Skeletal muscle satellite cell (primary cell): ENCODE measurements around the gene FREM2. TPM values are rescaled to one million over a fixed set of nuclear protein-coding genes. Genes with fewer than 3 reads are reported as not detected.

ENCODE experiments used
- H3K27me3 ChIP-seq: 2 replicates; pipeline ENCODE4 v1.7.0; 2013; ENCODE audit warnings: low read length; ENCODE audit not compliant: control insufficient read depth, insufficient read depth
- H3K36me3 ChIP-seq: 2 replicates; pipeline ENCODE4 v1.7.0; 2013; ENCODE audit warnings: mild to moderate bottlenecking, control low read depth, low read length; ENCODE audit not compliant: insufficient read depth
- H3K4me1 ChIP-seq: 2 replicates; pipeline ENCODE4 v1.7.0; 2013; ENCODE audit warnings: low read length; ENCODE audit not compliant: control insufficient read depth, insufficient read depth
- H3K4me2 ChIP-seq: 2 replicates; pipeline ENCODE4 v1.7.0; 2013; ENCODE audit warnings: mild to moderate bottlenecking, low read length
- H3K4me3 ChIP-seq: 2 replicates; pipeline ENCODE4 v1.7.0; 2013; ENCODE audit warnings: low read length
- H3K9ac ChIP-seq: 2 replicates; pipeline ENCODE4 v1.7.0; 2013; ENCODE audit warnings: mild to moderate bottlenecking, low read depth, low read length, moderate library complexity
- H3K9me3 ChIP-seq: replicated peaks from 2 replicates; pipeline ENCODE4 v1.7.0; 2013; ENCODE audit warnings: mild to moderate bottlenecking, control low read depth, low read length
- total RNA-seq: library from RNA; depleted of rRNA; stranded (reverse); fragments of >200 nt; gene quantifications from 2 replicates; pipeline ENCODE4 v1.2.3, GENCODE V29; 2012; rRNA removed

FREM2 gene, protein sequence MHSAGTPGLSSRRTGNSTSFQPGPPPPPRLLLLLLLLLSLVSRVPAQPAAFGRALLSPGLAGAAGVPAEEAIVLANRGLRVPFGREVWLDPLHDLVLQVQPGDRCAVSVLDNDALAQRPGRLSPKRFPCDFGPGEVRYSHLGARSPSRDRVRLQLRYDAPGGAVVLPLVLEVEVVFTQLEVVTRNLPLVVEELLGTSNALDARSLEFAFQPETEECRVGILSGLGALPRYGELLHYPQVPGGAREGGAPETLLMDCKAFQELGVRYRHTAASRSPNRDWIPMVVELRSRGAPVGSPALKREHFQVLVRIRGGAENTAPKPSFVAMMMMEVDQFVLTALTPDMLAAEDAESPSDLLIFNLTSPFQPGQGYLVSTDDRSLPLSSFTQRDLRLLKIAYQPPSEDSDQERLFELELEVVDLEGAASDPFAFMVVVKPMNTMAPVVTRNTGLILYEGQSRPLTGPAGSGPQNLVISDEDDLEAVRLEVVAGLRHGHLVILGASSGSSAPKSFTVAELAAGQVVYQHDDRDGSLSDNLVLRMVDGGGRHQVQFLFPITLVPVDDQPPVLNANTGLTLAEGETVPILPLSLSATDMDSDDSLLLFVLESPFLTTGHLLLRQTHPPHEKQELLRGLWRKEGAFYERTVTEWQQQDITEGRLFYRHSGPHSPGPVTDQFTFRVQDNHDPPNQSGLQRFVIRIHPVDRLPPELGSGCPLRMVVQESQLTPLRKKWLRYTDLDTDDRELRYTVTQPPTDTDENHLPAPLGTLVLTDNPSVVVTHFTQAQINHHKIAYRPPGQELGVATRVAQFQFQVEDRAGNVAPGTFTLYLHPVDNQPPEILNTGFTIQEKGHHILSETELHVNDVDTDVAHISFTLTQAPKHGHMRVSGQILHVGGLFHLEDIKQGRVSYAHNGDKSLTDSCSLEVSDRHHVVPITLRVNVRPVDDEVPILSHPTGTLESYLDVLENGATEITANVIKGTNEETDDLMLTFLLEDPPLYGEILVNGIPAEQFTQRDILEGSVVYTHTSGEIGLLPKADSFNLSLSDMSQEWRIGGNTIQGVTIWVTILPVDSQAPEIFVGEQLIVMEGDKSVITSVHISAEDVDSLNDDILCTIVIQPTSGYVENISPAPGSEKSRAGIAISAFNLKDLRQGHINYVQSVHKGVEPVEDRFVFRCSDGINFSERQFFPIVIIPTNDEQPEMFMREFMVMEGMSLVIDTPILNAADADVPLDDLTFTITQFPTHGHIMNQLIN (N-terminal part only)
- under 0.01 TPM in 2 replicates for total RNA-seq

- H3K4me3 ChIP-seq, result peak within 1 kb of the TSS; percentile 65
- peaks cover 15% of the 10 kb centered on the region for H3K4me1 ChIP-seq
- H3K4me2 ChIP-seq, result peak within 1 kb of the TSS; percentile 84
- H3K9ac ChIP-seq, result no peak within 1 kb of the TSS
- peaks cover 50% of the 10 kb centered on the region for H3K27me3 ChIP-seq
- H3K36me3 ChIP-seq, result no peaks in the 10 kb centered on the region
- no peaks in the 10 kb centered on the region for H3K9me3 ChIP-seq
Measured at GRCh38 chr13:38686577-38687245, at the start of gene FREM2. TSS of gene FREM2 (plus strand) at chr13:38687077. CDS start at chr13:38687345, 268 bp downstream.

GRCh38 chr13:38637576-38637975 lies 49.3 kb upstream of the FREM2 start:
- Histone ChIP-seq H3K9ac (no peak overlapping the region), H3K27me3 (no peaks in the 10 kb centered on the region), H3K4me3 (no peak overlapping the region), H3K4me1 (no peaks in the 10 kb centered on the region), H3K4me2 (no peak overlapping the region), H3K9me3 (no peaks in the 10 kb centered on the region), H3K36me3 (no peaks in the 10 kb centered on the region)

GRCh38 chr13:38641164-38641948 lies 45.5 kb upstream of the FREM2 start:
- H3K9ac ChIP-seq, result no peak overlapping the region
- H3K4me3 ChIP-seq, result no peak overlapping the region
- H3K4me2 ChIP-seq, result no peak overlapping the region
- no peaks in the 10 kb centered on the region for H3K27me3 ChIP-seq
- no peaks in the 10 kb centered on the region for H3K9me3 ChIP-seq
- no peaks in the 10 kb centered on the region for H3K36me3 ChIP-seq
- H3K4me1 ChIP-seq, result no peaks in the 10 kb centered on the region

DNA sequence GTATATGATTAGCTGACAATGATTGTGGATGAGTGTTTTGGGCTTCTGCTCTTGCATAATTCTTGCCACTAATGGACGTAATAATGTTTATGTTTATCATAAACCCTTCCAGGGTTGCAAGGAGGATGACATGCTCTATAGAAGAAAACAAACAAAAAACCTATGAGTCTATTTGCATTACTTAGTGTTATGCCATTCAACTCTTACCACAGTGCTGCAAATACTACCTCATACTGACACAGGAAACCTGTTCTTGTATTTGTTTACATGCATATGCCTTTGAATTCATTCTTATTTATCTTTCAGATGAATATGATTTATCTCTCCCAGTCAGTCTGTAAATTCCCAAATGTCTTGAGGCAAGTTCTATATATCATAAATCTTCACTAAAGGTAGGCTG lies 39.6 kb upstream of the FREM2 start:
- Histone ChIP-seq H3K4me2 (no peak overlapping the region), H3K27me3 (no peaks in the 10 kb centered on the region), H3K9me3 (no peaks in the 10 kb centered on the region), H3K9ac (no peak overlapping the region), H3K4me3 (no peak overlapping the region), H3K36me3 (no peaks in the 10 kb centered on the region), H3K4me1 (no peaks in the 10 kb centered on the region)

DNA sequence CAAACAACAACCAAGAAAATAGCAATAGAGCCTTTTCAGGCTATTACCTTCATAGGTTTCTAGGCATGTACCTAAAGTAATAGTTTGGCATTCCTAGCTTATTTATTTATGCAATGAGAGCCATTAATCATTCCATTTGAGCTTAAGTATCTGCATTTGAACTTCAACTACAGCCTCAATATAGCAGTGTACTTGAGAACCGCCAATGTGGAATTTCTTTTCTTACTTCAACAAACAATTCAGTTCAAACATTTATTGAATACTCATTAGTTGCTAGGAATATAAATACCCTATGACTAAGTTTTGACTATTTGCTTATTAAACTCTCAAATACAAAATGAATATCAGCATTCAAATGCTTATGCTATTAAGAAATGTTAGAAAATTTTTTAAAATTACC lies 38.0 kb upstream of the FREM2 start:
- Histone ChIP-seq H3K27me3 (no peaks in the 10 kb centered on the region), H3K36me3 (no peaks in the 10 kb centered on the region), H3K4me3 (no peak overlapping the region), H3K4me2 (no peak overlapping the region), H3K4me1 (no peaks in the 10 kb centered on the region), H3K9ac (no peak overlapping the region), H3K9me3 (no peaks in the 10 kb centered on the region)

DNA sequence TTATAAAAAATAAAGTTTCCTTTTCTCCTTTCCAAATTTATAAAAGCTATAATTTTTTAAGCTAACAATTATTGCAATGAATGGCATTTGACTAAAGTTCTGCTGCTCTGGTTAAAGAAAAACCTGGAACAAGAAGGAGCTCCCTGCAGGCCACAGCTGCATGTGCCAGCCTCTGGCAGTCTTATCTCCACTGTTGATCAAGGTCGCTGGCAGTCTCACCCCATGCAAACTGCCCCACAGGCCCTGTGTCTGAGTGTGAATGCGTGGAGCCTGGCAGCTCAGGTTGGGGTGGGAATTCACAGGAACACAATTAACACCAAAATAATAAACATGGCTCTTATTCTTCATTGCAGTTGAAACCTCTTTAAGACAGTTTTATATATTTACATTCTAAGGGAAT lies 30.2 kb upstream of the FREM2 start:
- Histone ChIP-seq H3K9ac (no peak overlapping the region), H3K4me3 (no peak overlapping the region), H3K27me3 (no peaks in the 10 kb centered on the region), H3K4me2 (no peak overlapping the region), H3K4me1 (peaks cover 10% of the 10 kb centered on the region), H3K9me3 (no peaks in the 10 kb centered on the region), H3K36me3 (no peaks in the 10 kb centered on the region)

- H3K4me2 ChIP-seq, result no peak overlapping the region
- H3K9me3 ChIP-seq, result no peaks in the 10 kb centered on the region
- H3K9ac ChIP-seq, result no peak overlapping the region
- no peaks in the 10 kb centered on the region for H3K27me3 ChIP-seq
- no peaks in the 10 kb centered on the region for H3K36me3 ChIP-seq
- H3K4me1 ChIP-seq, result peaks cover 10% of the 10 kb centered on the region
- H3K4me3 ChIP-seq, result no peak overlapping the region
Measured at GRCh38 chr13:38657191-38657590, 29.7 kb upstream of the FREM2 start.

DNA sequence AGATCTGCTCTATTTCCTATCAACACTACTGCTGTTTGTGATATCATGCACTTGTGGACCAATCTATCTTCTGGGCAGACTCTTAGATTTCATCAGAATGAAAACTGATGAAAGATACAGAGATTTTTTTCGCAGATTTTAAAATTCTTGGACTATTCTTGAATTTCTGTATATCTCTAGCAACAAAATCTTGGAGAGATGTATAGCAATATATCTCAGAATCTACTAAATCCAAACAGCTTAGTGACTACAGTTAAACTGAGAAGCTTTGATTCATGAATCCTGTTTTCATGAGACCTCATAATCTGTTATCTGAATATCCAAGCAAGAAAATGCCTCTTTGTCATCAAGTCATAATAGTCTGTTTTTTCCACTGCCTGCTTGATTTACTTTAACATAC lies 28.0 kb upstream of the FREM2 start:
- Histone ChIP-seq H3K4me3 (no peak overlapping the region), H3K27me3 (peaks cover 2% of the 10 kb centered on the region), H3K9me3 (no peaks in the 10 kb centered on the region), H3K9ac (no peak overlapping the region), H3K4me1 (peaks cover 10% of the 10 kb centered on the region), H3K36me3 (no peaks in the 10 kb centered on the region), H3K4me2 (no peak overlapping the region)

- H3K9ac ChIP-seq, result no peak overlapping the region
- H3K36me3 ChIP-seq, result no peaks in the 10 kb centered on the region
- no peak overlapping the region for H3K4me3 ChIP-seq
- H3K9me3 ChIP-seq, result no peaks in the 10 kb centered on the region
- no peak overlapping the region for H3K4me2 ChIP-seq
- peaks cover 6% of the 10 kb centered on the region for H3K27me3 ChIP-seq
- peaks cover 10% of the 10 kb centered on the region for H3K4me1 ChIP-seq
Measured at GRCh38 chr13:38661010-38661675, 25.7 kb upstream of the FREM2 start.

GRCh38 chr13:38662362-38662761 lies 24.5 kb upstream of the FREM2 start:
- Histone ChIP-seq H3K9ac (no peak overlapping the region), H3K36me3 (no peaks in the 10 kb centered on the region), H3K4me3 (no peak overlapping the region), H3K4me1 (peaks cover 2% of the 10 kb centered on the region), H3K27me3 (peaks cover 16% of the 10 kb centered on the region), H3K4me2 (no peak overlapping the region), H3K9me3 (no peaks in the 10 kb centered on the region)
